GM18502 (cell line): ENCODE results near the gene YJU2.
A peak's percentile ranks its signal among the peaks of the same experiment; 100 is the strongest.
"Not testable (repeated sequence)": the region's sequence is repeated elsewhere in the genome, so short reads cannot be mapped to it uniquely, and the experiment has no call there.

Experiments
- ATAC-seq: cut with Tn5 transposase; IDR thresholded peaks from one replicate; pipeline ENCODE4 v1.9.1; 2021; ENCODE audit warnings: mild to moderate bottlenecking; ENCODE audit not compliant: unreplicated experiment, poor library complexity

Gene YJU2

GRCh38 chr19:4246767-4247593 lies at the start of gene YJU2:
Gene YJU2, plus strand, starts transcription at chr19:4247080. Its CDS starts 67 bp downstream, at chr19:4247147.
- ATAC-seq: peak; percentile 82

DNA sequence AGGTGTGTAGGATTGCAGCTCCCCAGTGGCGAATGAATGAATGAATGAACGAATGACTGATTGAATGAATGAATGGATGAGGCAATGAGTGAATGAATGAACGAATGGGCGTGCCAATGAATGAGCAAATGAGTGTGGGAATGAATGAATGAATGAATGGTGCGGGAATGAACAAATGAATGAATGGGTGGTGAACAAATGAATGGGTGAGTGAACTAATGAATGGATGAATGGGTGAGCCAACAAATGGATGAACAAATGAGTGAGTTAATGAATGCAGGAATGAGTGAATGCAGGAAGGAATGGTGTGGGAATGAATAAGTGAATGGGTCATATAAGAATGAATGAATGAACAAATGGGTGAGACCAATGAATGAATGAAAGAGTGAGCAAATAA lies 49.7 kb upstream of the YJU2 start:
- no peak for ATAC-seq

GRCh38 chr19:4197625-4198466 lies 49.0 kb upstream of the YJU2 start:
- ATAC-seq: no peak

DNA sequence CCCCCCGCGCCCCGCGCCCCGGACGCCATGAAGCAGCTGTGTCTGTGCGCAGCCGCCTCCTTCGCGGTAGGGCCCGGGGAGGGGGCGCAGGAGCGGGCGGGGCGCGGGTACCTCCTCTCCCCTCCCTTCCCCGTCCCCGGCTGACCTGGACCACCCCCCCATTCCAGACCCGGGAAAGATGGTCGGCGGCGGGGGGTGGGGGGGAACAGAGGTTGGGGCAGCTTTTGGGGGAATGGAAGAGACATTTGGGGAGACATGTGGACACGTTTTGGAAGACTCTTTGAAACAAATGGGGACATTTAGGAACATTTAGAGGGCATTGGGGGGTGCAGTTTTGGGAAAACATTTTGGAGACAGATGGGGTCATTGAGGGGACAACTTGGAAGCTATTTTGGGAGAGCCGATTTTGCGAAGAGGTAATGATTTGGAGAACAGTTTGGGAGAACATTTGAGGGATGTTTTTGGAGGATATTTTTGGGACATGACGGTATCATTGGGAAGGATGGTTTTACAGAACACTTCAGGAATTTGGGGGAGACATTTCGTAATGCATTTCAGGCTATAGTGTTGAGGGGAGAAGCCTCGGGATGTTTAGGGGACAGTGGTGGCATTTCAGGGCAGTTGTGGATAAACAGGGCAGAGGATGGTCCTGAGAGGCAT lies 48.3 kb upstream of the YJU2 start:
- ATAC-seq: no peak

GRCh38 chr19:4199699-4200293 lies 47.1 kb upstream of the YJU2 start:
- ATAC-seq: no peak

- ATAC-seq: no peak
These were observed 45.8 kb upstream of the YJU2 start for GRCh38 chr19:4200940-4201542.

- ATAC-seq: no peak
These were observed 45.1 kb upstream of the YJU2 start for GRCh38 chr19:4201798-4202197.

- no peak for ATAC-seq
These were observed 39.9 kb upstream of the YJU2 start for GRCh38 chr19:4206818-4207484.

- no peak for ATAC-seq
These were observed 38.3 kb upstream of the YJU2 start for GRCh38 chr19:4208385-4209094.

- ATAC-seq: no peak
These were observed 36.6 kb upstream of the YJU2 start for GRCh38 chr19:4210166-4210731.

- ATAC-seq: no peak
These were observed 33.8 kb upstream of the YJU2 start for GRCh38 chr19:4213116-4213515.

GRCh38 chr19:4215807-4216206 lies 31.1 kb upstream of the YJU2 start:
- ATAC-seq: no peak

- no peak for ATAC-seq
These were observed 30.0 kb upstream of the YJU2 start for GRCh38 chr19:4216846-4217245.

DNA sequence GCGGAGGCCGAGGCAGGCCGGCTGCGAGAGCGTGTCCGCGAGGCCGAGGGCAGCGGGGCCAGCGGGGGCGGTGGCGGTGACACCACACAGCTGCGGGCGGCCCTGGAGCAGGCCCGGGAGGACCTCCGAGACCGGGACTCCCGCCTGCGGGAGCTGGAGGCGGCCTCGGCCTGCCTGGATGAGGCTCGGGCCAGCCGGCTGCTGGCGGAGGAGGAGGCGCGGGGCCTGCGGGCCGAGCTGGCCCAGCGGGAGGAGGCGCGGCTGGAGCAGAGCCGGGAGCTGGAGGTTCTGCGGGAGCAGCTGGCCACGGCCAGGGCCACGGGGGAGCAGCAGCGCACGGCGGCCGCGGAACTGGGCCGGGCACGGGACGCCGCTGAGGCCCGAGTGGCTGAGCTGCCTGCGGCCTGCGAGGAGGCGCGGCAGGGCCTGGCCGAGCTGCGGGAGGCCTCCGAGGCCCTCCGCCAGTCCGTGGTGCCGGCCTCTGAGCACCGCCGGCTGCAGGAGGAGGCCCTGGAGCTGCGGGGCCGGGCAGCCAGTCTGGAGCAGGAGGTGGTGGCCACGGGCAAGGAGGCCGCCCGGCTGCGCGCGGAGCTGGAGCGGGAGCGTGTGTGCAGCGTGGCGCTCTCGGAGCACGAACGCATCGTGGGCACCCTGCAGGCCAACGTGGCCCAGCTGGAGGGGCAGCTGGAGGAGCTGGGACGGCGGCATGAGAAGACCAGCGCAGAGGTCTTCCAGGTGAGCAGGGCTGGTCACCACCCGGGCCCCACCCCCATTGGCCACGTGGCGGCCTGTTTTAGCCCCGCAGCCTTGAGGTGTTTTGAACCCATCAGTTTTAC lies 29.2 kb upstream of the YJU2 start:
- ATAC-seq: no peak

- ATAC-seq: not testable (repeated sequence)
These were observed 28.4 kb upstream of the YJU2 start for GRCh38 chr19:4218523-4218922.

GRCh38 chr19:4220188-4220587 lies 26.7 kb upstream of the YJU2 start:
- ATAC-seq: no peak

GRCh38 chr19:4224470-4224869 lies 22.4 kb upstream of the YJU2 start:
- ATAC-seq: no peak

DNA sequence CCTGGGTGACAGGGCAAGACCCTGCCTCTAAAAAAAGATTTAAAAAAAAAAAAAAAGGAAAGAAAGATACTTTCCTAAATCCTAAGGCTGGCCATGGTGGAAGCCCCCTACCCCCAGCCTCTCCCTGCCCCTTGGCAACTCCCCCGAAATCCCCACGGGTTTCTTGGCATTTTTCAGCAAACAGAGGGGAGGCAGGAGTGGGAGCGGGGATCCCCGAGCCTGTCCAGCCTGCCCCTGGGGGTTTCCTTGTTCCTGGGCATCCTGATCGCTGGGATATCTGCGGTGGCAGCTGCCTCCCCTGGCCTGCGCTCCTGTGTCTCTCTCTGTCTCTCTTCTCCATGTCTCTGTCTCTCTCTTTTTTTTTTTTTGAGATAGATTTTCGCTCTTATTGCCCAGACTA lies 21.0 kb upstream of the YJU2 start:
- ATAC-seq: no peak
